HCT116 (cell line): ENCODE data around the gene TMEM54. TPM values are rescaled to one million over a fixed set of nuclear protein-coding genes. Genes with fewer than 3 reads are reported as not detected.

ENCODE experiments used
- ATAC-seq: fragments of 200-7000 bp; cut with Tn5 transposase; 2 replicates; pipeline ENCODE4 v1.9.1; 2020; ENCODE audit warnings: mild to moderate bottlenecking, moderate library complexity
- BruUV-seq: library from RNA; stranded (reverse); fragments of 400-500 nt; replicated peaks from 2 replicates; lab custom pipeline; 2021; lab: Mats Ljungman, UMichigan
- CTCF ChIA-PET: fragments of 300-600 bp; sonication (Branson Sonifier 250); formaldehyde crosslinking; loops from one replicate; lab custom pipeline; 2021; ENCODE audit warnings: antibody characterized with exemption; lab: Charles Lee
- POLR2A ChIA-PET: fragments of 300-600, 350-600 bp; sonication (Branson Sonifier 250); formaldehyde crosslinking; loops from one replicate; lab custom pipeline; 2021; ENCODE audit warnings: antibody characterized with exemption; lab: Charles Lee
- RAD21 ChIA-PET, 2 experiments: fragments of 300-600 bp; sonication (Branson Sonifier 250); formaldehyde crosslinking; loops; one replicate each; lab custom pipeline; 2023; ENCODE audit warnings: low total read pairs in 2 of 2; ENCODE audit not compliant: uncharacterized antibody in 2 of 2, unreplicated experiment in 2 of 2, low non-redundant PET in 1 of 2; lab: Charles Lee
- DNase-seq: peaks from one replicate; pipeline ENCODE4 v3.0.0-alpha.2; 2010; ENCODE audit warnings: low read depth, low spot score
- H2AFZ ChIP-seq: fragments of 200-600 bp; shearing (Covaris generic), sonication (generic); 2 replicates; pipeline ENCODE4 v1.6.1; 2017; ENCODE audit warnings: low read depth, mixed run types, mixed read lengths, antibody characterized with exemption, low read length; ENCODE audit not compliant: poor library complexity, severe bottlenecking
- H3K27ac ChIP-seq: 2 replicates; pipeline ENCODE4 v1.5.1; 2012; ENCODE audit warnings: low read depth, low read length
- H3K27me3 ChIP-seq: fragments of 200-600 bp; sonication (generic); 2 replicates; pipeline ENCODE4 v1.6.1; 2016; ENCODE audit warnings: mixed run types, low read length, mixed read lengths; ENCODE audit not compliant: insufficient read depth
- H3K36me3 ChIP-seq, 2 experiments: fragments of 200-500 bp in 1 of 2; fragments of 200-600 bp in 1 of 2; sonication (Bioruptor generic) in 1 of 2; sonication (generic) in 1 of 2; 2 replicates each; pipeline versions ENCODE4 v1.5.1 to v1.6.1; 2014 to 2016; ENCODE audit warnings: low read length in 2 of 2, inconsistent platforms in 1 of 2, mixed read lengths in 1 of 2, mixed run types in 1 of 2; ENCODE audit not compliant: insufficient read depth in 2 of 2, control insufficient read depth in 1 of 2
- H3K4me1 ChIP-seq, 2 experiments: fragments of 200-600 bp in 1 of 2; sonication (generic) in 1 of 2; 2 replicates each; pipeline versions ENCODE4 v1.5.1 to v1.6.1; 2012 to 2017; ENCODE audit warnings: low read length in 2 of 2, inconsistent platforms in 1 of 2, mild to moderate bottlenecking in 1 of 2, mixed read lengths in 1 of 2, mixed run types in 1 of 2, moderate library complexity in 1 of 2; ENCODE audit not compliant: insufficient read depth in 2 of 2, control insufficient read depth in 1 of 2
- H3K4me2 ChIP-seq: fragments of 200-600 bp; sonication (generic); 2 replicates; pipeline ENCODE4 v1.6.1; 2017; ENCODE audit warnings: mixed run types, low read length, mixed read lengths
- H3K4me3 ChIP-seq, 2 experiments: fragments of 200-600 bp in 1 of 2; sonication (generic) in 1 of 2; replicated peaks in 1 of 2; 2 replicates each; pipeline ENCODE4 v1.5.1; 2011 to 2016; ENCODE audit warnings: low read length in 2 of 2, control low read depth in 1 of 2, low read depth in 1 of 2, mild to moderate bottlenecking in 1 of 2, mixed read lengths in 1 of 2, mixed run types in 1 of 2
- H3K79me2 ChIP-seq: fragments of 200-600 bp; sonication (generic); 2 replicates; pipeline ENCODE4 v1.6.1; 2017; ENCODE audit warnings: mild to moderate bottlenecking, mixed run types, low read length, moderate library complexity, mixed read lengths; ENCODE audit not compliant: insufficient read depth
- H3K9ac ChIP-seq: fragments of 200-600 bp; sonication (generic); 2 replicates; pipeline ENCODE4 v1.6.1; 2016; ENCODE audit warnings: low read length, mixed read lengths
- H3K9me2 ChIP-seq: fragments of 200-600 bp; sonication (generic), shearing (Covaris generic); 2 replicates; pipeline ENCODE4 v1.6.1; 2017; ENCODE audit warnings: mixed run types, mild to moderate bottlenecking, moderate library complexity; ENCODE audit not compliant: insufficient read depth
- H3K9me3 ChIP-seq, 2 experiments: fragments of 200-500 bp in 1 of 2; fragments of 200-600 bp in 1 of 2; sonication (Bioruptor generic) in 1 of 2; sonication (generic) in 1 of 2; 2 replicates each; pipeline ENCODE4 v1.6.1; 2014 to 2017; ENCODE audit warnings: low read length in 2 of 2, mixed read lengths in 2 of 2, inconsistent platforms in 1 of 2, low read depth in 1 of 2, mild to moderate bottlenecking in 1 of 2, mixed run types in 1 of 2, moderate library complexity in 1 of 2; ENCODE audit not compliant: control insufficient read depth in 1 of 2, insufficient read depth in 1 of 2
- H4K20me1 ChIP-seq: fragments of 200-600 bp; sonication (generic), shearing (Covaris generic); 2 replicates; pipeline ENCODE4 v1.6.1; 2017; ENCODE audit warnings: mixed run types, mild to moderate bottlenecking, moderate library complexity; ENCODE audit not compliant: insufficient read depth
- ELF1 ChIP-seq: IDR thresholded peaks from 2 replicates; pipeline ENCODE4 v1.6.1; 2012; ENCODE audit warnings: low read depth, borderline replicate concordance
- EZH2phosphoT487 ChIP-seq: fragments of 200-600 bp; IDR thresholded peaks from 2 replicates; pipeline ENCODE4 v1.6.1; 2018; ENCODE audit warnings: antibody characterized with exemption, borderline replicate concordance
- POLR2AphosphoS5 ChIP-seq: IDR thresholded peaks from 2 replicates; pipeline ENCODE4 v1.6.1; 2011; ENCODE audit warnings: mild to moderate bottlenecking, low read depth, low read length, moderate library complexity
- RAD21 ChIP-seq: IDR thresholded peaks from 2 replicates; pipeline ENCODE4 v1.6.1; 2012; ENCODE audit warnings: low read depth, mild to moderate bottlenecking
- SP1 ChIP-seq: IDR thresholded peaks from 2 replicates; pipeline ENCODE4 v1.6.1; 2012; ENCODE audit warnings: low read depth
- SRF ChIP-seq: IDR thresholded peaks from 2 replicates; pipeline ENCODE4 v1.6.1; 2012; ENCODE audit warnings: low read depth
- YY1 ChIP-seq: IDR thresholded peaks from 2 replicates; pipeline ENCODE4 v1.6.1; 2011; ENCODE audit warnings: low read length, low read depth, moderate library complexity, mild to moderate bottlenecking; ENCODE audit not compliant: insufficient replicate concordance; ENCODE audit errors: extremely low read depth
- ZNF274 ChIP-seq: fragments of 200-500 bp; sonication (Bioruptor generic); IDR thresholded peaks from 2 replicates; pipeline ENCODE4 v1.6.1; 2014; ENCODE audit warnings: mild to moderate bottlenecking, low read depth, low read length, inconsistent platforms
- intact Hi-C: fragments of 100-400 bp; cut with micrococcal nuclease; formaldehyde crosslinking; loops from 2 replicates; pipeline ENCODE4 v1.10.0; 2022
- total RNA-seq: library from RNA; stranded (reverse); gene quantifications from one replicate; pipeline ENCODE4 v1.2.1, GENCODE V29; 2021; ENCODE audit not compliant: unreplicated experiment
- TF ChIP-seq, protein P1 (sequence below), 3 experiments: fragments of 200-600 bp in 1 of 3; sonication (generic) in 1 of 3; IDR thresholded peaks in 2 of 3; conservative IDR thresholded peaks in 1 of 3; 2 replicates each; pipeline ENCODE4 v1.5.1; 2012 to 2017; ENCODE audit warnings: low read depth in 2 of 3, low read length in 2 of 3, antibody characterized with exemption in 1 of 3, borderline replicate concordance in 1 of 3, control low read depth in 1 of 3, mild to moderate bottlenecking in 1 of 3, mixed read lengths in 1 of 3, mixed run types in 1 of 3, moderate library complexity in 1 of 3; ENCODE audit not compliant: insufficient read depth in 1 of 3

Gene TMEM54
- total RNA-seq, 1 experiment from 2014 or later: 121 TPM

GRCh38 chr1:32881871-32882850 is 19.0 kb downstream of the TMEM54 start:
- Histone ChIP-seq H3K9me2 (no peaks in the 10 kb centered on the region), H3K4me3 (no peak overlapping the region), H3K36me3 (no peaks in the 10 kb centered on the region), H3K4me1 (peaks cover 0 to 5% of the 10 kb centered on the region in 2 experiments; a peak in 1 of 4 replicates), H3K79me2 (no peaks in the 10 kb centered on the region), H3K9ac (no peak overlapping the region), H3K4me2 (no peak overlapping the region), H2AFZ (no peak overlapping the region), H4K20me1 (no peaks in the 10 kb centered on the region), H3K9me3 (no peaks in the 10 kb centered on the region), H3K27ac (no peak overlapping the region), H3K27me3 (no peaks in the 10 kb centered on the region)
- ChIA-PET CTCF (interaction anchor here (1.0 kb wide), 1 partner anchor 204 kb away, joined by 3 read pairs; no protein-coding TSS in a partner anchor), POLR2A (no interaction called here), RAD21 (no interaction called here)
- BruUV-seq: no TSS peak
- intact Hi-C loops: no loop called here
- ATAC-seq (no peak), DNase-seq (no peak)
- TF ChIP-seq EZH2phosphoT487 (no peak), ZNF274 (no peak), POLR2AphosphoS5 (no peak), SP1 (no peak), RAD21 (no peak), SRF (no peak)

DNA sequence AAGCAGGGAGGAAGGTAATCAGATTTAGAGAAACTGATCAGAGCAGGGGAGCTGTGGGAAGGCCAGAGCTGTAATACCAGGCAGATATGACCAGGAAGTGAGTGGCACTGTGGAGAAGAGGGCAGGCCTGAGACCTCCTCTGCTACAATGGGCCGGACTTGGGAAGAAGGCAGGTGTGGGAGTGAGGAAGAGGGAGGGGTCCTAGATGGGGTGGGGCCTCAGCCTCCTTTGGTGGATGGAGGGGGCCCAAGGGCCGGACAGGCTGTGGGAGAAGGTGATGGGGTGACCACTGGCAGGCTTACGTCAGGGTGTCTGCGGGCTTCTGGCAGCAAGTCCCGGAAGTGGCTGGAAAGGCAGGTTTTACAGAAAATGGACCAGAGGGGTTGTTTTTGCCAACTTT is 19.9 kb downstream of the TMEM54 start:
- peaks cover 0 to 13% of the 10 kb centered on the region in 2 experiments; a peak in 3 of 4 replicates for H3K4me1 ChIP-seq
- H4K20me1 ChIP-seq: no peaks in the 10 kb centered on the region
- no peak overlapping the region for H2AFZ ChIP-seq
- H3K27ac ChIP-seq: no peak overlapping the region
- no TSS peak for BruUV-seq
- ChIA-PET RAD21 (interaction anchor here in 1 of 2 experiments (0.6 kb wide), 1 partner anchor 54 kb away, joined by 3 read pairs; no protein-coding TSS in a partner anchor), CTCF (interaction anchor here (1.5 kb wide), 1 partner anchor 11 kb away, joined by 3 read pairs; no protein-coding TSS in a partner anchor), POLR2A (no interaction called here)
- ATAC-seq (peak; percentile 35), DNase-seq (no peak)
- no peaks in the 10 kb centered on the region for H3K36me3 ChIP-seq
- H3K9me2 ChIP-seq: no peaks in the 10 kb centered on the region
- no peaks in the 10 kb centered on the region for H3K27me3 ChIP-seq
- no peak overlapping the region for H3K9ac ChIP-seq
- H3K79me2 ChIP-seq: no peaks in the 10 kb centered on the region
- H3K4me3 ChIP-seq: no peak overlapping the region
- intact Hi-C loops: no loop called here
- H3K4me2 ChIP-seq: no peak overlapping the region
- H3K9me3 ChIP-seq: no peaks in the 10 kb centered on the region
- TF ChIP-seq ELF1: no peak
- no peak for TF ChIP-seq YY1
- no peak for TF ChIP-seq SRF
- TF ChIP-seq, protein P1, sequence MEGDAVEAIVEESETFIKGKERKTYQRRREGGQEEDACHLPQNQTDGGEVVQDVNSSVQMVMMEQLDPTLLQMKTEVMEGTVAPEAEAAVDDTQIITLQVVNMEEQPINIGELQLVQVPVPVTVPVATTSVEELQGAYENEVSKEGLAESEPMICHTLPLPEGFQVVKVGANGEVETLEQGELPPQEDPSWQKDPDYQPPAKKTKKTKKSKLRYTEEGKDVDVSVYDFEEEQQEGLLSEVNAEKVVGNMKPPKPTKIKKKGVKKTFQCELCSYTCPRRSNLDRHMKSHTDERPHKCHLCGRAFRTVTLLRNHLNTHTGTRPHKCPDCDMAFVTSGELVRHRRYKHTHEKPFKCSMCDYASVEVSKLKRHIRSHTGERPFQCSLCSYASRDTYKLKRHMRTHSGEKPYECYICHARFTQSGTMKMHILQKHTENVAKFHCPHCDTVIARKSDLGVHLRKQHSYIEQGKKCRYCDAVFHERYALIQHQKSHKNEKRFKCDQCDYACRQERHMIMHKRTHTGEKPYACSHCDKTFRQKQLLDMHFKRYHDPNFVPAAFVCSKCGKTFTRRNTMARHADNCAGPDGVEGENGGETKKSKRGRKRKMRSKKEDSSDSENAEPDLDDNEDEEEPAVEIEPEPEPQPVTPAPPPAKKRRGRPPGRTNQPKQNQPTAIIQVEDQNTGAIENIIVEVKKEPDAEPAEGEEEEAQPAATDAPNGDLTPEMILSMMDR (IDR thresholded peaks at IDR 0.05 in 2 of 3, conservative IDR thresholded peaks at IDR 0.05 in 1 of 3; ENCODE audit: borderline replicate concordance in 1 of 3, insufficient read depth in 1 of 3, low read depth in 2 of 3, low read length in 2 of 3): no peak
